Measurements from ENCODE around the gene LRRC8C.
"Not testable (repeated sequence)": the region's sequence is repeated elsewhere in the genome, so short reads cannot be mapped to it uniquely, and the experiment has no call there.

Gene LRRC8C

GRCh38 chr1:89627596-89627962 lies 5.3 kb upstream of the LRRC8C start:
- no peak overlapping the region for H3K27ac ChIP-seq
- no peak for TF ChIP-seq ZFX (IDR thresholded peaks at IDR 0.05; ENCODE audit: borderline replicate concordance)
- TF ChIP-seq CTCF (IDR thresholded peaks at IDR 0.05): no peak

GRCh38 chr1:89629146-89629545 lies 3.8 kb upstream of the LRRC8C start:
- no peak overlapping the region for H3K27ac ChIP-seq
- no peak for TF ChIP-seq CTCF (IDR thresholded peaks at IDR 0.05)
- TF ChIP-seq ZFX (IDR thresholded peaks at IDR 0.05; ENCODE audit: borderline replicate concordance): no peak

GRCh38 chr1:89629600-89629999 lies 3.3 kb upstream of the LRRC8C start:
- H3K27ac ChIP-seq: not testable (repeated sequence)

- TF ChIP-seq CTCF (IDR thresholded peaks at IDR 0.05) (no peak), ZFX (IDR thresholded peaks at IDR 0.05; ENCODE audit: borderline replicate concordance) (no peak)
- no peak overlapping the region for H3K27ac ChIP-seq
Observed at GRCh38 chr1:89630048-89630447, 2.9 kb upstream of the LRRC8C start.

GRCh38 chr1:89631816-89632656 lies 884 bp upstream of the LRRC8C start:
- H3K27ac ChIP-seq: no peak overlapping the region

GRCh38 chr1:89633248-89633799 lies 404 bp downstream of the LRRC8C start:
- TF ChIP-seq CTCF (IDR thresholded peaks at IDR 0.05): no peak
- TF ChIP-seq ZFX (IDR thresholded peaks at IDR 0.05; ENCODE audit: borderline replicate concordance): no peak
- H3K27ac ChIP-seq: peak overlapping the region; percentile 40

More at GRCh38 chr1:89631816-89632656, 884 bp upstream of the LRRC8C start:
- TF ChIP-seq ZFX (IDR thresholded peaks at IDR 0.05; ENCODE audit: borderline replicate concordance): no peak
- TF ChIP-seq CTCF (IDR thresholded peaks at IDR 0.05): no peak

- peak overlapping the region; percentile 40 for H3K27ac ChIP-seq
- TF ChIP-seq CTCF (IDR thresholded peaks at IDR 0.05) (no peak), ZFX (IDR thresholded peaks at IDR 0.05; ENCODE audit: borderline replicate concordance) (no peak)
Observed at GRCh38 chr1:89633800-89634625, 1.1 kb downstream of the LRRC8C start.
